NCI-H1417 treated with DMSO at 0.1 percent for 48 hours (cell line): ENCODE data around the gene HPSE2.

Experiments
- DNase-seq: peaks from one replicate; lab custom pipeline; 2025; lab: John Stamatoyannopoulos, UW

Gene HPSE2

GRCh38 chr10:98676895-98677294 lies 558.8 kb downstream of the HPSE2 start:
- no peak for DNase-seq

GRCh38 chr10:98675902-98676301 lies 559.8 kb downstream of the HPSE2 start:
- DNase-seq = no peak

- no peak for DNase-seq
Observed at GRCh38 chr10:98673171-98673782, 562.4 kb downstream of the HPSE2 start.

GRCh38 chr10:98667081-98667480 lies 568.6 kb downstream of the HPSE2 start:
- no peak for DNase-seq

- DNase-seq = no peak
Observed at GRCh38 chr10:98666276-98666675, 569.4 kb downstream of the HPSE2 start.

- no peak for DNase-seq
Observed at GRCh38 chr10:98664329-98665042, 571.2 kb downstream of the HPSE2 start.

- no peak for DNase-seq
Observed at GRCh38 chr10:98659951-98660350, 575.7 kb downstream of the HPSE2 start.

GRCh38 chr10:98655492-98655891 lies 580.2 kb downstream of the HPSE2 start:
- DNase-seq = no peak

- DNase-seq = no peak
Observed at GRCh38 chr10:98649170-98649569, 586.5 kb downstream of the HPSE2 start.

- no peak for DNase-seq
Observed at GRCh38 chr10:98646998-98647917, 588.4 kb downstream of the HPSE2 start.

GRCh38 chr10:98644466-98644865 lies 591.2 kb downstream of the HPSE2 start:
- DNase-seq = no peak

GRCh38 chr10:98642281-98642680 lies 593.4 kb downstream of the HPSE2 start:
- DNase-seq = no peak

- no peak for DNase-seq
Observed at GRCh38 chr10:98638920-98639319, 596.7 kb downstream of the HPSE2 start.

GRCh38 chr10:98636921-98637329 lies 598.7 kb downstream of the HPSE2 start:
- DNase-seq = no peak

- DNase-seq = no peak
Observed at GRCh38 chr10:98632456-98633150, 603.0 kb downstream of the HPSE2 start.

GRCh38 chr10:98628206-98628605 lies 607.4 kb downstream of the HPSE2 start:
- no peak for DNase-seq

- DNase-seq = no peak
Observed at GRCh38 chr10:98627711-98628110, 607.9 kb downstream of the HPSE2 start.

- DNase-seq = no peak
Observed at GRCh38 chr10:98624963-98625362, 610.7 kb downstream of the HPSE2 start.

- DNase-seq = no peak
Observed at GRCh38 chr10:98623176-98623575, 612.5 kb downstream of the HPSE2 start.

- no peak for DNase-seq
Observed at GRCh38 chr10:98621630-98622029, 614.0 kb downstream of the HPSE2 start.

GRCh38 chr10:98620503-98620902 lies 615.1 kb downstream of the HPSE2 start:
- no peak for DNase-seq

- DNase-seq = no peak
Observed at GRCh38 chr10:98619446-98619845, 616.2 kb downstream of the HPSE2 start.
